Activated B cell treated with CpG ODN at 0.5 μM for 24 hours (primary cell): ENCODE measurements around the gene NFASC. TPM values are rescaled to one million over a fixed set of nuclear protein-coding genes. Genes with fewer than 3 reads are reported as not detected.

ENCODE experiments used
- ATAC-seq: fragments of 200-7000 bp; cut with Tn5 transposase; one replicate; pipeline ENCODE4 v1.10.0; 2021; ENCODE audit warnings: low read depth, mild to moderate bottlenecking, moderate library complexity
- CTCF ChIA-PET: fragments of 350-600 bp; sonication (Branson Sonifier 250); formaldehyde crosslinking; loops from one replicate; lab custom pipeline; 2021; ENCODE audit warnings: antibody characterized with exemption; lab: Charles Lee
- POLR2A ChIA-PET: fragments of 350-600 bp; sonication (Branson Sonifier 250); formaldehyde crosslinking; loops from one replicate; lab custom pipeline; 2021; ENCODE audit warnings: antibody characterized with exemption; lab: Charles Lee
- DNase-seq: peaks from one replicate; pipeline ENCODE4 v3.0.0; 2022
- H3K27ac Mint-ChIP-seq: one replicate; pipeline ENCODE4 v1.8.0; 2020; ENCODE audit warnings: mixed read lengths
- H3K27me3 Mint-ChIP-seq: one replicate; pipeline ENCODE4 v1.8.0; 2021; ENCODE audit warnings: mixed read lengths
- H3K36me3 Mint-ChIP-seq: one replicate; pipeline ENCODE4 v1.8.0; 2021; ENCODE audit warnings: low read depth, mixed read lengths
- H3K4me1 Mint-ChIP-seq: one replicate; pipeline ENCODE4 v1.8.0; 2021; ENCODE audit warnings: mixed read lengths
- H3K4me3 Mint-ChIP-seq: one replicate; pipeline ENCODE4 v1.8.0; 2020; ENCODE audit warnings: mild to moderate bottlenecking, mixed read lengths
- H3K9me3 Mint-ChIP-seq: one replicate; pipeline ENCODE4 v1.8.0; 2020; ENCODE audit warnings: mixed read lengths
- CTCF ChIP-seq: fragments of 200-600 bp; IDR thresholded peaks from one replicate; pipeline ENCODE4 v1.8.0; 2022; ENCODE audit warnings: antibody characterized with exemption, mild to moderate bottlenecking
- intact Hi-C: fragments of 100-400 bp; cut with micrococcal nuclease; formaldehyde crosslinking; loops from one replicate; pipeline ENCODE4 v1.15.1; 2024
- total RNA-seq: library from RNA; stranded (reverse); gene quantifications from 2 replicates; pipeline ENCODE4 v1.2.3, GENCODE V29; 2022

Gene NFASC
- total RNA-seq, 1 donor from 2014 or later, result 0.07 TPM

- no peak for DNase-seq
- no peaks in the 10 kb centered on the region for H3K9me3 Mint-ChIP-seq
- peaks cover 68% of the 10 kb centered on the region for H3K27me3 Mint-ChIP-seq
- H3K36me3 Mint-ChIP-seq, result no peaks in the 10 kb centered on the region
- TF ChIP-seq CTCF, result no peak
- ATAC-seq, result no peak
- intact Hi-C loops, result no loop called here
- H3K27ac Mint-ChIP-seq, result no peak overlapping the region
- CTCF ChIA-PET, result no interaction called here
- no peaks in the 10 kb centered on the region for H3K4me1 Mint-ChIP-seq
- POLR2A ChIA-PET, result no interaction called here
- H3K4me3 Mint-ChIP-seq, result no peak overlapping the region
These were observed 173.2 kb downstream of the NFASC start for GRCh38 chr1:205043866-205044265.

- intact Hi-C loops, result no loop called here
- POLR2A ChIA-PET, result no interaction called here
- no peak for ATAC-seq
These were observed 174.1 kb downstream of the NFASC start for GRCh38 chr1:205044741-205045140.

GRCh38 chr1:205045146-205045545, 174.5 kb downstream of the NFASC start:
- DNase-seq (no peak), ATAC-seq (no peak)
- ChIA-PET POLR2A (no interaction called here), CTCF (no interaction called here)
- H3K4me1 Mint-ChIP-seq, result no peaks in the 10 kb centered on the region
- intact Hi-C loops, result no loop called here
- H3K36me3 Mint-ChIP-seq, result no peaks in the 10 kb centered on the region
- no peak overlapping the region for H3K4me3 Mint-ChIP-seq
- peaks cover 62% of the 10 kb centered on the region for H3K27me3 Mint-ChIP-seq
- H3K9me3 Mint-ChIP-seq, result no peaks in the 10 kb centered on the region
- no peak overlapping the region for H3K27ac Mint-ChIP-seq
- TF ChIP-seq CTCF, result no peak

More at GRCh38 chr1:205044741-205045140, 174.1 kb downstream of the NFASC start:
- H3K4me1 Mint-ChIP-seq, result no peaks in the 10 kb centered on the region
- H3K36me3 Mint-ChIP-seq, result no peaks in the 10 kb centered on the region
- TF ChIP-seq CTCF, result no peak
- CTCF ChIA-PET, result no interaction called here
- no peak overlapping the region for H3K27ac Mint-ChIP-seq
- DNase-seq, result no peak
- no peak overlapping the region for H3K4me3 Mint-ChIP-seq
- peaks cover 65% of the 10 kb centered on the region for H3K27me3 Mint-ChIP-seq
- H3K9me3 Mint-ChIP-seq, result no peaks in the 10 kb centered on the region

- intact Hi-C loops, result no loop called here
- no peak for TF ChIP-seq CTCF
- H3K27ac Mint-ChIP-seq, result no peak overlapping the region
- CTCF ChIA-PET, result no interaction called here
- H3K36me3 Mint-ChIP-seq, result no peaks in the 10 kb centered on the region
- H3K27me3 Mint-ChIP-seq, result peaks cover 45% of the 10 kb centered on the region
- no peaks in the 10 kb centered on the region for H3K4me1 Mint-ChIP-seq
- no peak overlapping the region for H3K4me3 Mint-ChIP-seq
- POLR2A ChIA-PET, result no interaction called here
- no peaks in the 10 kb centered on the region for H3K9me3 Mint-ChIP-seq
- ATAC-seq, result no peak
- DNase-seq, result no peak
These were observed 176.2 kb downstream of the NFASC start for GRCh38 chr1:205046870-205047269.

- no peaks in the 10 kb centered on the region for H3K4me1 Mint-ChIP-seq
- H3K4me3 Mint-ChIP-seq, result no peak overlapping the region
- H3K27ac Mint-ChIP-seq, result no peak overlapping the region
- DNase-seq (no peak), ATAC-seq (no peak)
- H3K27me3 Mint-ChIP-seq, result peaks cover 39% of the 10 kb centered on the region
- no peaks in the 10 kb centered on the region for H3K36me3 Mint-ChIP-seq
- intact Hi-C loops, result no loop called here
- no peak for TF ChIP-seq CTCF
- ChIA-PET CTCF (no interaction called here), POLR2A (no interaction called here)
- no peaks in the 10 kb centered on the region for H3K9me3 Mint-ChIP-seq
These were observed 177.1 kb downstream of the NFASC start for GRCh38 chr1:205047764-205048231.
